GM19238 (cell line): ENCODE data around the gene CLK3.
"Not testable (repeated sequence)": the region's sequence is repeated elsewhere in the genome, so short reads cannot be mapped to it uniquely, and the experiment has no call there.

Experiments
- DNase-seq: peaks from one replicate; pipeline ENCODE4 v3.0.0; 2011; ENCODE audit warnings: low spot score; ENCODE audit not compliant: insufficient read length

CLK3 gene

DNA sequence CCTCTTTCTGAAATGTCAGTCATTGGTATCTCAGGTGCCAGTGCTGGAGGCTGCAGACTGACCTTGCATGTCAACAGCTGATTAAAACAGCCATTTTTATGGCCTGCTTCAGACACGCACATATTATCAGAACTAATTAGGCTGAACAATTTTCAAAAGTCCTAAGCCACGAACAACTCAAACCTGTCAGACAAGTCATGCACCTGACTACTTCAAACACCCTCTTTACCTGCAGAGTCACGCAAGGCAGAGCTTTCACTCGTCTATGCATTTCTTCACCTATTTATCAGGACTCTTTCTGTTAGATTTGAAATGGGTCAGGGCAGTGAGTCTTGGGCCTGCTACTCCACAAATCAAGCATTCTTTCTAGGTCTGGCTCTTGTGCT, 26.7 kb downstream of the CLK3 start:
- DNase-seq = no peak

DNA sequence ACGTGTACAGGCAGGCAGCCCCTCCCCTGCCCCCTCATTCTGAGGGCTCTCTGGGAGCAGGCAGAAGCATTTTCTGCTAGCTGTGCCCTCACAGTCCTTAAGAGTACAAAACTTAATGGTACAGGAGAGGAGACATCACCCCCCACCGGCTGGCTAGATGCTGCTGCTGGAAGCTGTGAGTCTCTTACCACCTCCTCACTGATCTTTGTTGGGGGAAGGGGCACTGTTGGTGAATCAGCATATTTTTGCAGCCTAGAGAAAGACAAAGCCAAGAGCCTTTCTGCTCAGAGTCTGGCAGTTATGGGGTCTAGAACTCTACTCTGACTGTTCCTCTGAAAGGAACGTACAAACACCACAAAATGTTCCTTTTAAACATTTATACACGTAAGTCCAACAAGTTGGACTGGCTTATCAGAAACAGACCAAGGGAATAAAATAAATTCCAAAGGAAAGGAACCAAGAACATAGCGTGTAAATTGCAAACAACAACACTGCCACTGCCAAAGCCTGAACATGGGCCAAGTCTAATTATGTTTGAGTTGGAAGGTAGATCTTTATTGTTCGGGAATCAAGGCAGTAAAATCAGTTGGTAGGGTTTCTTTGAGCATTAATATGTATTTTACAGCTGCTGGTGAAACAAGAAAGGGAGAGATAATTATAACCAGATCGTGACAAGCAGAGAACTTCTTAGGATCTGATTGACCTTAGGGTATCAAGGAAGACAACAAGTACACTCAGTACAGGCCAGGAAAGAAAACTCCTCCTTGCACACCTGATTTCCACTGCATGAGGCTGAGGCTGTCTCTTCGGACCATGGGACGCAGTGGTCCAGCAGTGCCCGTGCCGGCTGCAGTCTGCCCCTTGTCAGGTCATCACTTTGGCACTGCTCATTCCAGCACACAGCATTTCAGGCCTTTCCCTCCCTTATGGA, 27.4 kb downstream of the CLK3 start:
- DNase-seq = no peak

DNA sequence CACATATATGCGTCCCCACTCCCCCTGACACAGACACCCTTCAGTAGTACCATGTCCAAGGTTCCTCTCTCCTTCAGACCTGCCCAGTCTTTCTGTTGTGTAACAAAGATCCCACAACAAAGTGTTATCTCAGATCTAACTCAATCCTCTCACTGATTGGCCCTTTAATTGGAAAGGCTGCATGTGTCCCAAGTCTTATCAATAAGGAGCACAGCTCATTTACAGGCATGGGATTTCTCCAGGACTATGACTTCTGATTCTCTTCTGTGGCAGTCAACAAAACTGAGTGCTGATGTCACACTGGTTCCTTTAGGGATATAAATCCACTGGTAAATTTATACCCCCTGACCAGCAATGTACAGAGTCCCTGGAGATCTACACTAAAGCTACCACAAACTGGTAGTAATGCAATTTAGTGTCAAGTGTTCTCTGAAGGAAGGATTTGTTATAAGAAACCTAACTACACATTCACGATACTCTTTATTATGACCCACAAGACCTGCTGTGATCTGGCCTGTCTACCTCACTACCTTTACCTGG, 28.1 kb downstream of the CLK3 start:
- no peak for DNase-seq

DNA sequence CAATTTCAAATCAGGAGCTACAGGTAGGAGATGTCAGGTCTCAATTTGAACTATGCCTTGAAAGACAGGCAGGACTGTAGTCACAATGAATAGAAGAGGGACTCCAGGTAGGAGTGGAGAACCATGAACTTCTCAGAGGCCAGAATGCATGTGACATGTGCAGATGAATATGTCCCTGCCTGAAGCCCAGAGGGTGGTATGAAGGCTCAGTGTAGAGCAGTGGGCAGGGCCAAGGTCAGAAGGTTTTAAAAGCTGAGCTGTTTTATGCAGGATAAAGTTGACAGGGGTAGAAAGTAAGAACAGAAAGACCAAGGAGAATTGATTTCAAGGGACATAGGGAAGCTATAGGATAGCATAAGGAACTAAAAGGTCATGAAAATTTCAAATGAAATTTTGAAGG, 30.8 kb downstream of the CLK3 start:
- DNase-seq = no peak

DNA sequence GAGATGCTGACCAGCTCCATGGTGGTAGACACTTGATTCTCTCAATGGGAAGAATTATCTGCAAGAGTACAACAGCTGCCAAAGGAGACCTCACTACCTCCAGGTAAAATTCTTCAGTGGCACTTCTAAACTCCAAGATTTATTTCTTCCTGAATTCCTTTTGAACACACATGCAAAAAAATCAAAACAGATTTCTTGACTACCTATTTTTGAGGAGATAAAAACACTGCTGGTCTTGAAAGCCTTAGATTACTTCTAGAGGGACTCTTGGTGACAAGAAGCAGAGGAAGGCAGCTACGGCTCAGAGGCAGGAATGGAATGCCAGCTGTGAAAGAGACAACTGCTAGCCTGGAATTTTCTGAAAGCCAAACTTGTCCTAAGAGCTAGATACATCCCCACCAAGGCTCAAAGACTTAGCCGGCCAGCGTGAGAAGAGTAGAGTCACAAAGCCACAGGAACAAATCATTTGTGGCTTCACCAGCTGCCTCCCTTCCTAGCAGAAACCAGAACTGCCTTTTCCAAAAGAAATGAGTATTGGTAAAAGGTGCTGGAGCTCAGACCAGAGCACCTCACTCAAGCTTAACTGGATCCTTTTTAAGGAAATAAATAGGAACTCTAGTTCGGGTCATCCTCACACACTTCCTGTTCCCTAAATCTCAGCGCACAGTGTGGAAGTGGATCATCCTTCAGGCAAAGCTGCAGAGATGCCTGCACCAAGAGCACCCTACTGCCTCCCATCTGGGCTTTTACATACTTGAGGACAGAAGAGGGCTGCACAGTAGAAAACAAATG, 32.6 kb downstream of the CLK3 start:
- DNase-seq = no peak

DNA sequence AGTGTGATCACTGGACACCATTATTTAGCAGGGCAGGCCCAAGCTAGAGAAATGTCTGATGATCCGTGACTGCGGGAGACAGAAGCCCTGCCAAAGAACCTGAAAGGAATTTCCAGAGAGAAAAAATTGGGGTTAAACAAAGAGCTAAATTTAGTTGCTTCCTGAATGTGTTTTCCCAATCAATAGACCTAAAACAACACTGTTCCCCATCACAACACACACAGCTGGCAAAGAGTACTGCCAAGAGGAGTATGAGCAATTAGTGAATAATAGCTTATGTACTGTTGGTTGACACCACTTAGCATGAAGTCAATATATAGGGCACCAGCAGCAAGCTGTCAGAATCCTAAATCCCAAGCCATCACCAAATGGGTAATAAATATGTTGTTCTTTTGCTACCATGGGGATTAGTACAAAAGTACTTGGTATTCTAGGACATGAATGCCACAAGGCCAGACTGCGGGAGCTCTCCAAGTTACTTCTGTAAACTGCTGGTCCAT, 35.7 kb downstream of the CLK3 start:
- DNase-seq = no peak

DNA sequence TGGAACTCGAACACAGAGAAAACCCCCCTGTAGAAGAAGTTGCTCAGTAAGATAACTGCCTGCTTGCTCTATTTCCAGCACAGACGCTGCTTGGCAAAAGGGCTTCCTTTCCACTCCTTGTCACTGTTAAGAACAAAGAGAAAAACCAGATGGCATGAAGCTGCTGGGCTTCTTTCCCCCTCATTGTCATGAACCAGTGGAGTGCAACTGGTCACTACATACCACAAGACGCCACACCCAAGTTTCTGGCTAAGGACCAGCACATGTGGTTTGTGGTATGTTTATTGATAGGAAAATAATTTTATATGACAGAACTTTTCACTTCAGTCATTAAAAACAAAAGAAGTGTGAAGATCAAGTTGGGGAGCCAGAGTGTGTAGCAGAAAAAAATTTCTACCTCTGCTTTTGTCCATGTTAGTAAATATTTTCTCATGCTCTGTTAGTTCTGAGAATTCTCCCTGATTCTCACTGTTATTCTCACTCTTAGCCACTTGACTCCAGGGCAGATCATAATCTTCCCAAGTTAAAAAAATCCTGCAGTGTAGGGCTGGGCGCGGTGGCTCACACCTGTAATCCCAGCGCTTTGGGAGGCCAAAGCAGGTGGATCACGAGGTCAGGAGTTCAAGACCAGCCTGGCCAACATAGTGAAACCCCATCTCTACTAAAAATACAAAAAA, 37.9 kb downstream of the CLK3 start:
- no peak for DNase-seq

DNA sequence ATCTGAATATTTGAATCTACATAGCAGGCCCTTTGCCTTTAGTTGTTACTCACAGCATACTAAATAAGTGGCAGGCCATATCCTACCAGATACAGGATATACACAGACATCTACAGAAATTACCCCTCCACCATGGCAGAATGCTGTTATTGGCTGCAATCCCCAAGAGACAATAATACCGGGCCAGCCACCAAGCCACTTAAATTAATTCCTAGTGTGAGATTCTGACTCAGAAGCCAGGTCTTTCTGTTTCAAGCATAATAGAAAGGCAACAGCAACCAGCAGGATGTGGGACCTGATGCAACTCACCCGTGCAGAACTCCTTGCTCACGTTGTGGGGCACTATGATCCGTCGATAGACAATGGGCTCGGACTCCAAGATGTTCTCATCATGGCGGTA, 39.8 kb downstream of the CLK3 start:
- no peak for DNase-seq

DNA sequence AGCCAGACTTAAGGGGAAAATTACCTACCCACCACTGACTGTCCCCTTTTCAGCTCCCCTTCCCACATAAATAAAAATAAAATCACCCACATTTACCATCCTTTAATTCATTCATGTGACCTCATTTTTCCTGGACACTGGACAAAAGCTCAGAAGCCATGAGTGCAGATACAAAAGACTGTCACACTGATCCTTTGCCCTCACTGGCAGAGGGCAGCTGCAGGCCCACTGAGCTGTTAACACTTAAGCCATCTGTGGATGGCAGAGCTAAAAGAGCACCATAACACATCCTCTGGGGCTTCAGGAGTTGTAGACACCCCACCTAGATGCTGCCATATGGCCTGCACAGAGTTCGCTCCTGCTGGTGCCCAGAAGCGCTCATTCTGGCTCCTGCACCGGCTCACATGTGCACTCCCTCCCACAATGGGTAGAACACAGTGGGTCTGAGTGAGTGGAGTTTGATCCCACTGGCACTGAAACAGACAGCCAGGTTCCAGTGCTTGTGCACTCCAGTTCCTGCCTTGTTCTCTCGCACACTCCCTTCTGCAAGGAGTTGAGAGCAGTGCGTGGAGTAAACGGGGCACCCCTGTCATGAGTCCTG, 41.4 kb downstream of the CLK3 start:
- DNase-seq = no peak

DNA sequence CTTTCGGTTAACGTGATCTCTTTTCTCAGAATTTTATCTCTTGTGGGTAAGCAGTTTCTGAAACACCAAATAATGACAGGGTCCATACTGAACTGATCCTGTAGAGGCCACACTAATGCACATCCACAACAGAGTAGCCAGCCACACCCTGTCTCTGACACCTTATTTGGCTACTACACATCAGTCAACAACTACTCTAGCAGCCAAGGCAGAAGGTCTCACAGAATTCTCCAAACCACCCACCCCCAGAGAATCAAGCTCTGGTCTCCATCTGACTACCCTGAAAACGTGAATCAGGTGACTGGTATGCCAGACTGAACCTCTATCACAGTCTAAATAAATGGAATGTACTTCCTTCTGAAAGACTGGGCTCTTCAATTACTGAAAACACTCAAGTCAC, 42.2 kb downstream of the CLK3 start:
- DNase-seq = no peak

DNA sequence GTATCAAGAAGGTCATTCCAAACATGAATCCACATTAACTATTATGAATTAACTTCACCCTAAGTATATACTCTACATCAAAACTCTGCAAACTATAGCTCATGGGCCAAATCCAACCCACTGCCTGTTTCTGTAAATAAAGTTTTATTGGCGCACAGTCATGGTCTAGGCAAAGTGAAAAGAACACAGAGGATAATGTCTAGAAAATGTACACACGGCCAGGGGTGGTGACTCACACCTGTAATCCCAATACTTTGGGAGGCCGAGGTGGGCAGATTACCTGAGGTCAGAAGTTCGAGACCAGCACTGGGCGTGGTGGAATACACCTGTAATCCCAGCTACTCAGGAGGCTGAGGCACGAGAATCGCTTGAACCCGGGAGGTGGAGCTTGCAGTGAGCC, 45.6 kb downstream of the CLK3 start:
- not testable (repeated sequence) for DNase-seq

DNA sequence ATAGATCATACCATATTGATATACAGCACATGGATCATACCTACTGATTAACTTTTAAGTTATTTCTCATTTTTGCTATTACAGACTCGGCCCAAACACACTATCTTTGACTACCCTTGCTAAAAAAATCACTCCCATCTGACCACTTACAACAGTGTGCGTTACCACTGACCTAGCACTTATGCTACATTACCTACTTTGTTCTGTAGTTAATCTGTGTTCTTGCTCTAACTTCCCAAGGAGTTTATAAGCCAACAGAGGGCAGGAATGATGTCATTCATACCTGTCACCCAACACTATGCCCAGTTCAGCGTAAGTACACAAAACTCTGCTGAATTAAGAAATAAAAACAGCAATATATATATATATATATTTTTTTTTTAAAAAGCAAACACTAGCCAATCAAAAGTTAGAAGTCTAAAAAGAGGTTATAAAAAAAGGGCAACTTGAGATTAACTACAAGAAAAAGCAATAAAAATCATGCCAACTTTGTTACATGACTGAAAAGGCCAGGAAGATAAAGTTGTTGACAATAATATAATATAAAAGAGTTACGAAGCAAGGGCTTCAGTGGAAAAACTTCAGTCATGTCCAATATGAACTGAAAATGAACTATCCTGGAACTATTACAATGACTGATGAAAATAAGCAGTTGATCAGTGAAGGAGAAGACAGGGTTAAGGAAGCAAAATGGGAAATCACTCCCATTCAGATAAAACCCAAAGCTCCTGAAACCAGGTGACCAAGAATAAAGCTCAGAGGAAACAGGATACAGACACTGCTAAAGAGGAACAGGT, 46.6 kb downstream of the CLK3 start:
- no peak for DNase-seq

DNA sequence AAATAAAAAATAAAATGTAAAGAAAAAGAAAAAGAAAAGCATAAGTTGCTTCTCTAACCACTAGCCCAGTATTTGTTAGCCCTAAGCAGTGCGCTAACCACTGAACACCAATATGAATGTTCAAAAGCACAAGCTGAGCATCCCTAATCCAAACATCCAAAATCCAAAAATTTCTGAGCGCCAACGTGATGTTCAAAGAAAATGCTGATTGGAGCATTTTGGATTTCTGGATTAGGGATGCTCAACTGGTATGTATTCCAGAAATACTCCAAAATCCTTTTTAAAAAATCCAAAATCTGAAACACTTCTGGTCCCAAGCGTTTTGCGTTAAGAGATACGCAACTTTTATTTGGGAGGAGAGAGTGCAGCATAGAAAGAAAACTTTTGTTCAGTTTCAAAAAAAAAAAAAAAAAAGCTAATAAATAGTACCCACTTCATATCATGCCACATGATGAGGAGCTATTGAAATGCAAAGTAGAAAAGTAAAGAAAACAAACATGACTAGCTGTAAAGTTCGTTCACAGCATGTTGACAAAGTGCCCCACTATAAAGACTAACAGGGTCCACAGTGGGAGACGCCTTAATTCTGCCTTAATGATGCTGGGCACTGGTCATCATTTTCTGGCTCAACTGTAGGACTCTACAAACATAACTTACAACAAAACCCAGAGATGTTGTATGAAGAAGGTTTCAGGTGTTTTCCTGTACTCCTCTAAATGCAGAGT, 47.8 kb downstream of the CLK3 start:
- no peak for DNase-seq

DNA sequence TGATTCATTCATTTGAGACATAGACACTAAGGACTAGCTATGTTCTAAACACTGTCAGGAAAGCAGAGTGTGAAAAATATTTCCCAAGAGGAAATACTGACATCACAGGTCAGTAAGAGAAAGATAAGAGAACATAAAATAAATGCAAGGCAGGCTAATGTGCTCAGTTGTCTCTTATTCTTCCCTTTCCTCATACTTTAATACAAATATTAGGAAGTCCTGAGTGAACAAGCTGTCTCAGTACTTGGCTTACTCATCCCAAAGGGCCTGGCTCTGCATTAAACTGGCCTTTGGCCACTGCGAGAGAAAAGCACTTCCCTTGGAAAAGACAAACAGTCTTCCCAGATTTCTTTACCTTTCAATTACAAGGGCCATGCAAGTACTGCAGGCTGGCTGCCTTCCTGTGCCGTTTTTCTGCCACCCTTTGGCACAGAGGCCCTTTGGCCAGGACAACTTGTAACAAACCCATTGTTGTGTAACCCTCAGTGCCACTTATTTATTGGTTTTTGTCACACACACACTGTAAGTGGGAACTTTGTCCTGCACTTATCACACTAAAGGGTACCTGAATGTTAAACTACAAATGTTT, 48.5 kb downstream of the CLK3 start:
- DNase-seq = no peak

DNA sequence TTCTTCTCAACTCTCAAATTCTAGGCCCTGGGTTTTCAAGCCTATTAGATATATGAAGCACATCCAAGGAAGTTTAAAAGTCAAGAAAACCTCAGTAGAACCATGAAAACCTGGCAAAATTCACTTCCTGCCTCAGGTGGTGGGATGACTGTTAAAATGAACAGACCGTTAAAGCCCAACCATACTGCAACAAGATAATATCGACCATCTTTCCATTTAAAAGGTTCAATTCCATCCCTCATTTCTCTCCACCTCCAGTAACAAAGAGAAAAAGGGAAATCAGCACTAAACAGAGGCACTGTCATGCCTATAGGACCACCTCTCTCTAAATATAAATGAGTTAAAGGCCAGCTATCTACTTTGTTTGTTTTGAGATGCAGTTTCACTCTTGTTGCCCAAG, 49.0 kb downstream of the CLK3 start:
- DNase-seq = no peak

DNA sequence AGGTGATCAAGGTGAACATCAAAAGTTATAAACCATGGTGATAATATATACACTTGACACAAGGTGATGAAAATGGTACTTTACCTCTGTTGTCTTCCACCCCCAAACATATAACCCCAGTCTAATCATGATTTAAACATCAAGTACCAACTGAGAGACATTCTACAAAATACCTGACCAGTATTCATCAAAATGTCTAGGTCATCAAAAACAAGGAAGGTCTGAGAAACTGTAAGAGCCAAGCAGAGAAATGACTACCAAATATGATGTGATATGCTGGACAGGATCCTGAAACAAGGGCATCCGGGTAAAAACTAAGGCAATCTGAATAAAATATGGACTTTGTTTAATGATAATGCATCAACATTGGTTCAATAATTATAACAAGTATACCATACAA, 52.3 kb downstream of the CLK3 start:
- DNase-seq = no peak

DNA sequence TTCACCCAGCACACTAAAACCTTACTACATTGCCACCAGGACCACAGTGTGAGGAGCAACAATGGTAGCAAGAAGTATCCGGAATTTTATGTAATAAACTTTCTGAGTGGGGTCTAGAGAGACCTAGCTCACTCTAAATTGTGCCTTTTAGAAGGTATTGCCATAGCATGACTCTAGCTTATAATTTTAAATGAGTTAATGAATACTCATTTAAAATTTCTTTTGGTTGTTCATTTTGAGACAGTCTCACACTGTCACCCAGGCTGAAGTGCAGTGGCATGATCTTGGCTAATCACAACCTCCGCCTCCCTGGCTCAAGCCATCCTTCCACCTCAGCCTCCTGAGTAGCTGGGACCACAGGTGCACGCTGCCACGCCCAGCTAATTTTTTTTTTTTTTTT, 54.0 kb downstream of the CLK3 start:
- DNase-seq = no peak

DNA sequence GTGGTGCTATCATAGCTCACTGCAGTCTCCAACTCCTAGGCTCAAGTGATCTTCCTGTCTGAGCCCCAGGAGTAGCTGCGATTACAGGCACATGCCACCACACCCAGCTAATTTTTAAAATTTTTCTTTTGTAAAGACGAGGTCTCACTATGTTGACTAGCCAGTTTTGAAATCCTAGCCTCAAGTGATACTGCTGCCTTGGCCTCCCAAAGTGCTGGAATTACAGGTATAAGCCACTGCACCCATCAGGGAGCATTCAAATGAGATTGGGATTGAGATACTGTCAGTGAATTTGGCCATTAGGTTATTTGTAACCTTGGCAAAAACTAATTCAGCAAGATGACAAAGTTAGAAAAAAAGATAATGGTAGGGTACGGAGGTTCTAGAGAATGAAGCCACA, 58.5 kb downstream of the CLK3 start:
- DNase-seq = no peak

DNA sequence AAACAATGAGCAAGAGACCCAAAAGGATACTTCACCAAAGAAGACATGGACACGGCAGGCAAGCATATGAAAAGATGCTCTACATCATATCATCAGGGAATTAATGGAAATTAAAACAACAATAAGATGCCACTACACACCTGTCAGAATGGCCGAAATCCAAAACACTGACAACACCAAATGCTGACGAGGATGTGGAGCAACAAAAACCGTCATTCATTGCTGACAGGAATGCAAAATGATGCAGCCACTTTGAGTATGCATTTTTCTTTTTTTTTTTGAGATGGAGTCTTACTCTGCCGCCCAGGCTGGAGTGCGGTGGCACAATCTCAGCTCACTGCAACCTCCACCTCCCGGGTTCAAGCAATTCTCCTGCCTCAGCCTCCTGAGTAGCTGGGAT, 61.2 kb downstream of the CLK3 start:
- DNase-seq = no peak
